Measurements from ENCODE around the gene GTPBP4.
A peak's percentile ranks its signal among the peaks of the same experiment; 100 is the strongest.

Gene GTPBP4

GRCh38 chr10:987870-988666 lies at the start of gene GTPBP4:
GTPBP4 (plus strand) TSS chr10:988434; CDS start chr10:988480, 46 bp downstream.
- DNase-seq = peak; percentile 98

- no peak for DNase-seq
These were observed 49.1 kb upstream of the GTPBP4 start for GRCh38 chr10:938941-939678.

- no peak for DNase-seq
These were observed 44.8 kb upstream of the GTPBP4 start for GRCh38 chr10:943334-944033.

GRCh38 chr10:944034-944831 lies 44.0 kb upstream of the GTPBP4 start:
- DNase-seq = peak; percentile 48

GRCh38 chr10:945778-946177 lies 42.5 kb upstream of the GTPBP4 start:
- DNase-seq = no peak

GRCh38 chr10:947051-947450 lies 41.2 kb upstream of the GTPBP4 start:
- DNase-seq = no peak

- no peak for DNase-seq
These were observed 40.4 kb upstream of the GTPBP4 start for GRCh38 chr10:947881-948280.

- DNase-seq = no peak
These were observed 39.9 kb upstream of the GTPBP4 start for GRCh38 chr10:948347-948746.

GRCh38 chr10:949446-949845 lies 38.8 kb upstream of the GTPBP4 start:
- no peak for DNase-seq

- DNase-seq = no peak
These were observed 34.4 kb upstream of the GTPBP4 start for GRCh38 chr10:953836-954235.

GRCh38 chr10:954396-954795 lies 33.8 kb upstream of the GTPBP4 start:
- no peak for DNase-seq

GRCh38 chr10:955127-955819 lies 33.0 kb upstream of the GTPBP4 start:
- no peak for DNase-seq

GRCh38 chr10:955820-956217 lies 32.4 kb upstream of the GTPBP4 start:
- DNase-seq = no peak

- DNase-seq = no peak
These were observed 30.1 kb upstream of the GTPBP4 start for GRCh38 chr10:958106-958505.

GRCh38 chr10:958856-959255 lies 29.4 kb upstream of the GTPBP4 start:
- no peak for DNase-seq

GRCh38 chr10:962342-962741 lies 25.9 kb upstream of the GTPBP4 start:
- no peak for DNase-seq

- no peak for DNase-seq
These were observed 25.0 kb upstream of the GTPBP4 start for GRCh38 chr10:963186-963585.

GRCh38 chr10:963655-964054 lies 24.6 kb upstream of the GTPBP4 start:
- no peak for DNase-seq

- DNase-seq = no peak
These were observed 23.8 kb upstream of the GTPBP4 start for GRCh38 chr10:964321-964987.

- DNase-seq = no peak
These were observed 23.2 kb upstream of the GTPBP4 start for GRCh38 chr10:964988-965417.

- DNase-seq = no peak
These were observed 21.6 kb upstream of the GTPBP4 start for GRCh38 chr10:966466-967235.
